Lower lobe of right lung (tissue), 2 donors: ENCODE measurements around the gene HOMER3. TPM values are rescaled to one million over a fixed set of nuclear protein-coding genes. Genes with fewer than 3 reads are reported as not detected.
A peak's percentile ranks its signal among the peaks of the same experiment; 100 is the strongest.

ENCODE experiments used
- ATAC-seq, 2 donors: fragments of 200-7000 bp; cut with Tn5 transposase; one replicate each; pipeline ENCODE4 v1.9.1; 2020 to 2022; ENCODE audit warnings: mild to moderate bottlenecking in 2 of 2, moderate library complexity in 2 of 2
- DNase-seq: peaks from one replicate; pipeline ENCODE4 v3.0.0-alpha.2; 2020
- H3K27ac ChIP-seq: fragments of 200-600 bp; one replicate; pipeline ENCODE4 v1.8.0; 2022
- H3K27me3 ChIP-seq: fragments of 200-600 bp; one replicate; pipeline ENCODE4 v1.8.0; 2022; ENCODE audit warnings: low read depth
- H3K36me3 ChIP-seq: fragments of 200-600 bp; one replicate; pipeline ENCODE4 v1.8.0; 2022; ENCODE audit warnings: mild to moderate bottlenecking
- H3K4me1 ChIP-seq: fragments of 200-600 bp; one replicate; pipeline ENCODE4 v1.8.0; 2022
- H3K4me3 ChIP-seq: fragments of 200-600 bp; one replicate; pipeline ENCODE4 v1.8.0; 2022; ENCODE audit warnings: mild to moderate bottlenecking
- H3K9me3 ChIP-seq: fragments of 200-600 bp; one replicate; pipeline ENCODE4 v1.8.0; 2022
- CTCF ChIP-seq: fragments of 200-600 bp; IDR thresholded peaks from one replicate; pipeline ENCODE4 v1.8.0; 2022; ENCODE audit warnings: antibody characterized with exemption, mild to moderate bottlenecking
- intact Hi-C: fragments of 100-400 bp; cut with DNase I; formaldehyde crosslinking; loops from one replicate; pipeline ENCODE4 v1.11.0; 2022
- total RNA-seq: library from RNA; stranded (reverse); fragmentation: NEBNext Ultra II Directional; extraction: Animal tissue kit (Norgen Biotek cat#: 25700); gene quantifications from one replicate; pipeline ENCODE4 v1.2.1, GENCODE V29; 2021
- donor health status: DM: no; HTN: yes; CAD: no; lungs with severe emphysema.

Gene HOMER3
- total RNA-seq, 1 donor from 2014 or later, result 20.5 TPM

GRCh38 chr19:18913466-18913865 is 27.6 kb downstream of the HOMER3 start:
- intact Hi-C loops, result no loop called here
- DNase-seq, result no peak
- H3K27ac ChIP-seq, result no peak overlapping the region
- peaks cover 68% of the 10 kb centered on the region for H3K36me3 ChIP-seq
- H3K4me1 ChIP-seq, result peaks cover 23% of the 10 kb centered on the region
- no peaks in the 10 kb centered on the region for H3K27me3 ChIP-seq
- H3K4me3 ChIP-seq, result no peak overlapping the region
- no peak for ATAC-seq
- no peaks in the 10 kb centered on the region for H3K9me3 ChIP-seq
- TF ChIP-seq CTCF, result no peak

- H3K27me3 ChIP-seq, result no peaks in the 10 kb centered on the region
- peak in 1 of 2 donors; percentile 9 for ATAC-seq
- H3K4me1 ChIP-seq, result peaks cover 18% of the 10 kb centered on the region
- H3K4me3 ChIP-seq, result no peak overlapping the region
- H3K27ac ChIP-seq, result no peak overlapping the region
- DNase-seq, result no peak
- peaks cover 72% of the 10 kb centered on the region for H3K36me3 ChIP-seq
- no peaks in the 10 kb centered on the region for H3K9me3 ChIP-seq
- intact Hi-C loops, result no loop called here
- no peak for TF ChIP-seq CTCF
These were observed 28.1 kb downstream of the HOMER3 start for GRCh38 chr19:18912933-18913332.

GRCh38 chr19:18910801-18911436 is 30.1 kb downstream of the HOMER3 start:
- Histone ChIP-seq H3K9me3 (no peaks in the 10 kb centered on the region), H3K36me3 (peaks cover 93% of the 10 kb centered on the region), H3K4me1 (peaks cover 8% of the 10 kb centered on the region), H3K27ac (no peak overlapping the region), H3K27me3 (no peaks in the 10 kb centered on the region), H3K4me3 (no peak overlapping the region)
- no peak for TF ChIP-seq CTCF
- intact Hi-C loops, result no loop called here
- DNase-seq (no peak), ATAC-seq (no peak)

GRCh38 chr19:18910010-18910409 is 31.0 kb downstream of the HOMER3 start:
- no peak overlapping the region for H3K27ac ChIP-seq
- peaks cover 93% of the 10 kb centered on the region for H3K36me3 ChIP-seq
- ATAC-seq (no peak), DNase-seq (no peak)
- TF ChIP-seq CTCF, result no peak
- intact Hi-C loops, result no loop called here
- H3K9me3 ChIP-seq, result no peaks in the 10 kb centered on the region
- H3K27me3 ChIP-seq, result no peaks in the 10 kb centered on the region
- H3K4me1 ChIP-seq, result no peaks in the 10 kb centered on the region
- no peak overlapping the region for H3K4me3 ChIP-seq

- ATAC-seq, result no peak
- intact Hi-C loops, result no loop called here
- Histone ChIP-seq H3K27me3 (no peaks in the 10 kb centered on the region), H3K4me3 (no peak overlapping the region), H3K4me1 (no peaks in the 10 kb centered on the region), H3K27ac (no peak overlapping the region), H3K9me3 (no peaks in the 10 kb centered on the region), H3K36me3 (peaks cover 93% of the 10 kb centered on the region)
- no peak for TF ChIP-seq CTCF
- DNase-seq, result no peak
These were observed 31.9 kb downstream of the HOMER3 start for GRCh38 chr19:18908917-18909619.
